HEK293 (cell line): Measurements from ENCODE around the gene SUPT3H.
A peak's percentile ranks its signal among the peaks of the same experiment; 100 is the strongest.

Experiments
- CTCF ChIA-PET: fragments of 350-600 bp; formaldehyde crosslinking; extraction: SDS; loops from one replicate; lab custom pipeline; 2021; ENCODE audit warnings: antibody characterized with exemption; lab: Yijun Ruan, JAX
- POLR2A ChIA-PET: fragments of 300-600 bp; formaldehyde crosslinking; extraction: SDS; loops from one replicate; lab custom pipeline; 2020; ENCODE audit warnings: antibody characterized with exemption, inconsistent platforms; lab: Yijun Ruan, JAX
- H3K27ac ChIP-seq: fragments of 200-500 bp; sonication (Bioruptor generic); 2 replicates; pipeline ENCODE4 v1.5.1; 2014; ENCODE audit warnings: low read depth, low read length, control low read depth, inconsistent platforms; ENCODE audit errors: extremely low read depth
- H3K36me3 ChIP-seq, 2 experiments: fragments of 200-500 bp in 1 of 2; sonication (Bioruptor generic) in 1 of 2; 1 replicate in 1 of 2; 2 replicates in 1 of 2; pipeline ENCODE4 v1.5.1; 2014 to 2017; ENCODE audit warnings: inconsistent platforms in 2 of 2, low read length in 2 of 2; ENCODE audit not compliant: control insufficient read depth in 2 of 2, insufficient read depth in 1 of 2
- H3K4me1 ChIP-seq: fragments of 200-500 bp; sonication (Bioruptor generic); 2 replicates; pipeline ENCODE4 v1.5.1; 2014; ENCODE audit warnings: mild to moderate bottlenecking, low read length, inconsistent platforms; ENCODE audit not compliant: control insufficient read depth, insufficient read depth
- H3K4me3 ChIP-seq: 2 replicates; pipeline ENCODE4 v1.5.1; 2011; ENCODE audit warnings: low read depth, mild to moderate bottlenecking, control low read depth, low read length, moderate library complexity
- H3K9me3 ChIP-seq: fragments of 200-500 bp; sonication (Bioruptor generic); 2 replicates; pipeline ENCODE4 v1.5.1; 2014; ENCODE audit warnings: low read depth, low read length, inconsistent platforms; ENCODE audit not compliant: control insufficient read depth, insufficient read depth
- FEZF1 ChIP-seq: fragments of 450-650 bp; formaldehyde crosslinking; IDR thresholded peaks from 2 replicates; pipeline ENCODE4 v1.5.1; 2016; ENCODE audit warnings: missing biosample characterization, missing genetic modification characterization
- GLI2 ChIP-seq: fragments of 450-650 bp; formaldehyde crosslinking; IDR thresholded peaks from 2 replicates; pipeline ENCODE4; 2017; ENCODE audit warnings: missing biosample characterization, missing genetic modification characterization, low read depth, borderline replicate concordance
- GLIS1 ChIP-seq: fragments of 450-650 bp; formaldehyde crosslinking; IDR thresholded peaks from 2 replicates; pipeline ENCODE4 v1.5.1; 2016; ENCODE audit warnings: missing biosample characterization, missing genetic modification characterization
- HOXA7 ChIP-seq: sonication (generic); formaldehyde crosslinking; IDR thresholded peaks from 2 replicates; pipeline ENCODE4 v1.8.1; 2022; ENCODE audit warnings: missing genetic modification reagents, borderline replicate concordance
- HOXC10 ChIP-seq: sonication (generic); formaldehyde crosslinking; IDR thresholded peaks from 2 replicates; pipeline ENCODE4 v1.8.1; 2023; ENCODE audit warnings: mild to moderate bottlenecking, missing genetic modification reagents
- PRDM4 ChIP-seq: fragments of 450-650 bp; formaldehyde crosslinking; IDR thresholded peaks from 2 replicates; pipeline ENCODE4 v1.5.1; 2017; ENCODE audit warnings: missing biosample characterization, missing genetic modification characterization
- RBAK ChIP-seq: fragments of 450-650 bp; formaldehyde crosslinking; IDR thresholded peaks from 2 replicates; pipeline ENCODE4 v1.5.1; 2016; ENCODE audit warnings: missing biosample characterization, missing genetic modification characterization
- SP2 ChIP-seq: fragments of 450-650 bp; formaldehyde crosslinking; IDR thresholded peaks from 2 replicates; pipeline ENCODE4 v1.5.1; 2016; ENCODE audit warnings: missing biosample characterization, missing genetic modification characterization
- TSHZ1 ChIP-seq: fragments of 450-650 bp; formaldehyde crosslinking; IDR thresholded peaks from 2 replicates; pipeline ENCODE4 v1.5.1; 2016; ENCODE audit warnings: missing biosample characterization, missing genetic modification characterization, borderline replicate concordance
- YY2 ChIP-seq: fragments of 450-650 bp; formaldehyde crosslinking; IDR thresholded peaks from 2 replicates; pipeline ENCODE4 v1.5.1; 2016; ENCODE audit warnings: missing biosample characterization, missing genetic modification characterization
- ZBTB17 ChIP-seq: fragments of 450-650 bp; formaldehyde crosslinking; IDR thresholded peaks from 2 replicates; pipeline ENCODE4 v1.5.1; 2016; ENCODE audit warnings: missing biosample characterization, missing genetic modification characterization
- ZBTB20 ChIP-seq: fragments of 450-650 bp; formaldehyde crosslinking; IDR thresholded peaks from 2 replicates; pipeline ENCODE4 v1.5.1; 2016; ENCODE audit warnings: missing biosample characterization, missing genetic modification characterization
- ZBTB6 ChIP-seq: fragments of 450-650 bp; formaldehyde crosslinking; IDR thresholded peaks from 2 replicates; pipeline ENCODE4 v1.5.1; 2017; ENCODE audit warnings: missing biosample characterization, missing genetic modification characterization
- ZEB2 ChIP-seq: fragments of 450-650 bp; formaldehyde crosslinking; IDR thresholded peaks from 2 replicates; pipeline ENCODE4 v1.5.1; 2016; ENCODE audit warnings: missing biosample characterization, missing genetic modification characterization
- ZIC2 ChIP-seq: fragments of 450-650 bp; formaldehyde crosslinking; IDR thresholded peaks from 2 replicates; pipeline ENCODE4 v1.5.1; 2016; ENCODE audit warnings: missing biosample characterization, missing genetic modification characterization
- ZNF121 ChIP-seq: fragments of 450-650 bp; formaldehyde crosslinking; IDR thresholded peaks from 2 replicates; pipeline ENCODE4 v1.5.1; 2016; ENCODE audit warnings: missing biosample characterization, missing genetic modification characterization
- ZNF202 ChIP-seq: fragments of 450-650 bp; formaldehyde crosslinking; IDR thresholded peaks from 2 replicates; pipeline ENCODE4 v1.5.1; 2016; ENCODE audit warnings: missing biosample characterization, missing genetic modification characterization, borderline replicate concordance
- ZNF266 ChIP-seq: fragments of 450-650 bp; formaldehyde crosslinking; IDR thresholded peaks from 2 replicates; pipeline ENCODE4 v1.5.1; 2016; ENCODE audit warnings: missing biosample characterization, missing genetic modification characterization, low read depth
- ZNF335 ChIP-seq: fragments of 450-650 bp; formaldehyde crosslinking; conservative IDR thresholded peaks from 2 replicates; pipeline ENCODE4 v1.5.1; 2016; ENCODE audit warnings: missing biosample characterization, missing genetic modification characterization
- ZNF354C ChIP-seq: fragments of 450-650 bp; formaldehyde crosslinking; IDR thresholded peaks from 2 replicates; pipeline ENCODE4 v1.5.1; 2016; ENCODE audit warnings: missing biosample characterization, missing genetic modification characterization, low read depth, borderline replicate concordance
- ZNF37A ChIP-seq: fragments of 450-650 bp; IDR thresholded peaks from 2 replicates; pipeline ENCODE4 v1.5.1; 2018; ENCODE audit warnings: missing biosample characterization, missing genetic modification characterization
- ZNF510 ChIP-seq: fragments of 450-650 bp; formaldehyde crosslinking; IDR thresholded peaks from 2 replicates; pipeline ENCODE4 v1.5.1; 2018; ENCODE audit warnings: mild to moderate bottlenecking, missing genetic modification characterization, missing biosample characterization; ENCODE audit not compliant: insufficient replicate concordance
- ZNF529 ChIP-seq: fragments of 450-650 bp; formaldehyde crosslinking; IDR thresholded peaks from 2 replicates; pipeline ENCODE4 v1.5.1; 2017; ENCODE audit warnings: missing genetic modification characterization, missing biosample characterization; ENCODE audit not compliant: insufficient replicate concordance
- ZNF548 ChIP-seq: fragments of 450-650 bp; formaldehyde crosslinking; IDR thresholded peaks from 2 replicates; pipeline ENCODE4 v1.5.1; 2016; ENCODE audit warnings: missing biosample characterization, missing genetic modification characterization
- ZNF571 ChIP-seq: fragments of 450-650 bp; formaldehyde crosslinking; IDR thresholded peaks from 2 replicates; pipeline ENCODE4 v1.5.0; 2017; ENCODE audit warnings: missing biosample characterization, missing genetic modification characterization
- ZNF600 ChIP-seq: fragments of 450-650 bp; formaldehyde crosslinking; IDR thresholded peaks from 2 replicates; pipeline ENCODE4 v1.5.1; 2016; ENCODE audit warnings: missing biosample characterization, missing genetic modification characterization
- ZNF623 ChIP-seq: fragments of 450-650 bp; formaldehyde crosslinking; IDR thresholded peaks from 2 replicates; pipeline ENCODE4 v1.5.1; 2016; ENCODE audit warnings: missing biosample characterization, missing genetic modification characterization
- ZNF654 ChIP-seq: fragments of 450-650 bp; formaldehyde crosslinking; IDR thresholded peaks from 2 replicates; pipeline ENCODE4 v1.5.1; 2016; ENCODE audit warnings: low read depth, missing biosample characterization, missing genetic modification characterization
- ZNF677 ChIP-seq: fragments of 450-650 bp; IDR thresholded peaks from 2 replicates; pipeline ENCODE4 v1.5.0; 2018; ENCODE audit warnings: missing biosample characterization, mild to moderate bottlenecking, missing genetic modification characterization, moderate library complexity
- ZNF776 ChIP-seq: fragments of 450-650 bp; formaldehyde crosslinking; IDR thresholded peaks from 2 replicates; pipeline ENCODE4 v1.5.0; 2017; ENCODE audit warnings: missing biosample characterization, missing genetic modification characterization, borderline replicate concordance
- ZNF777 ChIP-seq: fragments of 450-650 bp; formaldehyde crosslinking; IDR thresholded peaks from 2 replicates; pipeline ENCODE4 v1.5.1; 2017; ENCODE audit warnings: missing biosample characterization, missing genetic modification characterization, borderline replicate concordance
- ZNF843 ChIP-seq: fragments of 450-650 bp; formaldehyde crosslinking; IDR thresholded peaks from 2 replicates; pipeline ENCODE4 v1.5.1; 2016; ENCODE audit warnings: missing biosample characterization, missing genetic modification characterization
- ZSCAN16 ChIP-seq: fragments of 450-650 bp; formaldehyde crosslinking; IDR thresholded peaks from 2 replicates; pipeline ENCODE4 v1.5.1; 2016; ENCODE audit warnings: missing biosample characterization, missing genetic modification characterization
- ZXDB ChIP-seq: fragments of 450-650 bp; formaldehyde crosslinking; IDR thresholded peaks from 2 replicates; pipeline ENCODE4 v1.5.1; 2016; ENCODE audit warnings: missing biosample characterization, missing genetic modification characterization

Gene SUPT3H

GRCh38 chr6:45416700-45417099, 39.0 kb upstream of the SUPT3H start:
- CTCF ChIA-PET: interaction anchor here (0.7 to 1.7 kb wide), 3 partner anchors 39 to 985 kb away, joined by 3 to 6 read pairs (median 4); partner anchors contain the start of gene SUPT3H
- Histone ChIP-seq H3K4me3 (no peak overlapping the region), H3K4me1 (peaks cover 29% of the 10 kb centered on the region), H3K27ac (no peak overlapping the region), H3K36me3 (no peaks in the 10 kb centered on the region), H3K9me3 (no peaks in the 10 kb centered on the region)
- POLR2A ChIA-PET: interaction anchor here (1.2 kb wide), 1 partner anchor 39 kb away, joined by 5 read pairs; the partner anchor contains the start of gene SUPT3H
- TF ChIP-seq ZNF121 (no peak), HOXC10 (no peak), ZNF529 (tag by site-specific recombination) (no peak), FEZF1 (tag by site-specific recombination) (peak; percentile 99), ZNF335 (tag by site-specific recombination) (0 out of 2 replicates have a peak, but pooled peaks have one; percentile 29), ZNF600 (tag by site-specific recombination) (no peak), ZNF623 (tag by site-specific recombination) (no peak), ZNF202 (tag by site-specific recombination) (no peak), ZNF510 (no peak), ZNF776 (tag by site-specific recombination) (no peak), ZNF548 (tag by site-specific recombination) (no peak), ZNF266 (no peak), ZBTB20 (0 out of 2 replicates have a peak, but pooled peaks have one; percentile 21), ZBTB17 (tag by site-specific recombination) (0 out of 2 replicates have a peak, but pooled peaks have one; percentile 16), GLIS1 (no peak), ZNF777 (tag by site-specific recombination) (no peak), ZNF354C (tag by site-specific recombination) (no peak), TSHZ1 (tag by site-specific recombination) (peak; percentile 94), ZNF37A (0 out of 2 replicates have a peak, but pooled peaks have one; percentile 19), ZIC2 (tag by site-specific recombination) (no peak), RBAK (no peak), ZNF677 (tag by site-specific recombination) (no peak), ZNF843 (tag by site-specific recombination) (peak; percentile 98), ZBTB6 (tag by site-specific recombination) (0 out of 2 replicates have a peak, but pooled peaks have one; percentile 15), HOXA7 (CRISPR knock-in tag) (no peak), ZSCAN16 (tag by site-specific recombination) (peak; percentile 38; the same call in 1 of the 2 replicates), GLI2 (tag by site-specific recombination) (peak; percentile 84), ZEB2 (tag by site-specific recombination) (peak; percentile 87), ZNF571 (no peak), PRDM4 (tag by site-specific recombination) (peak; percentile 95), YY2 (tag by site-specific recombination) (no peak), ZNF654 (peak; percentile 21; the same call in 1 of the 2 replicates), ZXDB (peak; percentile 60; the same call in 1 of the 2 replicates), SP2 (peak; percentile 20; the same call in 1 of the 2 replicates)
